Jurkat, Clone E6-1 (cell line): ENCODE measurements around the gene ZC3H15. TPM values are rescaled to one million over a fixed set of nuclear protein-coding genes. Genes with fewer than 3 reads are reported as not detected.
"Not testable (repeated sequence)": the region's sequence is repeated elsewhere in the genome, so short reads cannot be mapped to it uniquely, and the experiment has no call there.

Experiments used
- DNase-seq: peaks from one replicate; pipeline ENCODE4 v3.0.0-alpha.2; 2011; ENCODE audit warnings: low read depth, low spot score
- H3K4me3 ChIP-seq: 2 replicates; pipeline ENCODE4 v1.5.1; 2011; ENCODE audit warnings: mild to moderate bottlenecking, low read length, control low read depth, moderate library complexity
- polyA plus RNA-seq: library from polyadenylated mRNA; unstranded; fragments of >200 nt; gene quantifications from one replicate; pipeline ENCODE4 v1.2.1, GENCODE V29; 2012; ENCODE audit warnings: missing spikeins; ENCODE audit not compliant: insufficient read length, insufficient read depth

ZC3H15 gene
- polyA plus RNA-seq: 91.5 TPM

- peak within 1 kb of the TSS; percentile 85 for H3K4me3 ChIP-seq
- peak; percentile 95 for DNase-seq
These were observed at the start of gene ZC3H15 for GRCh38 chr2:186485871-186486650. Gene ZC3H15, plus strand, starts transcription at chr2:186486260. Its CDS starts 123 bp downstream, at chr2:186486383.

DNA sequence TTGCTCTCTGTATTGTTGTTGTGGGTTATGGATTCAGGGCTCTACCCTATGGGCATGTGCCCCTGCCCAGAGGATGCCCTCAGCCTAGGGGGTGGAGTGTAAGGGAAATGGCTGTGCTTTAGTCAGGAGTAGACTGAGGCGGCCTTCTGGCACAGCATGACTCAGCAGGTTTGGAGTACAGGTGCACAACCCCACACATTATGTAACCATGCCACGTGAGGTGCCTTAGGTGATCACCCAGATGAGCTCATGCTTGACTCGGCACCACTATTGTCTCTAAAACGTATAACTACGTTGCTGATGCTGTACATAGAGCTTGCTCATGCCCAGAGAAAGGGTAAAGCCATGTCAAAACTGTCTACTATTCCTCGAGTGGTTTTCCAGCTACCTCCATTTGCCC, 48.3 kb upstream of the ZC3H15 start:
- no peak for DNase-seq

GRCh38 chr2:186439673-186440095, 46.4 kb upstream of the ZC3H15 start:
- not testable (repeated sequence) for H3K4me3 ChIP-seq, DNase-seq

More for the DNA sequence above, 48.3 kb upstream of the ZC3H15 start:
- no peak overlapping the region for H3K4me3 ChIP-seq

GRCh38 chr2:186440506-186440905, 45.6 kb upstream of the ZC3H15 start:
- H3K4me3 ChIP-seq: no peak overlapping the region
- no peak for DNase-seq

DNA sequence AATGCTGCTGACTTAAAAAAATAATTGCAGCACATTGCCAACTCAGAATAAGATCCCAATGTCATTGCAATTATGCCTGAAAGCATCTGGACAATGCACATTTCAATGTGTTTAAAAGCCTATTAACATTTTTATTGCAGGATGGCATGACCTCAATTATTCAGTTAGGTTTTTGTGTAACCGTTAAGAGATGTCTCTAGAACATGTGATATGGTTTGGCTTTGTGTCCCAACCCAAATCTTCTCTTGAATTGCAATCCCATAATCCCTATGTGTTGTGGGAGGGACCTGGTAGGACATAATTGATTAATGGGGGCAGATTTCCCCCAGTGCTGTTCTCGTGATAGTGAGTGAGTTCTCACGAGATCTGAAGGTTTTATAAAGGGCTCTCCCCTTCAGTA, 43.2 kb upstream of the ZC3H15 start:
- H3K4me3 ChIP-seq: no peak overlapping the region
- no peak for DNase-seq

DNA sequence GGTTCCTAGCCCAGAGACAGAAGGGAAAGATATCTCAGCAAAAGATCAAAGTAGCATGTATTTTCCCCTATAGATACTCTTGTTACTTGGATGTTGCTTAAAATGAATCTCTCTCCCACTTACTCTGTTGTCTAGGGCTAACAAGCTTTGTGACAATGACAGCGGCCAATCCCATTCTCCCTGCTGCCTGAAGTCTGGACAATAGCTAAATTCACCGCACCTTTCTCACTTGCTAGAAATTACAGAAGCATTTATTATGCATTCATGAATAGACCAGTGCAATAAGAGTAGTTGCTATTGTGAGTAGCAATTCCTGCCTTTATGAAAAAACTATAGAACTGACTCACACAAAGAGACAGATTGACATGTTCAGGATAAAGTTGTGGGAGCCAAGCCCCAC, 42.2 kb upstream of the ZC3H15 start:
- H3K4me3 ChIP-seq: no peak overlapping the region
- DNase-seq: no peak

DNA sequence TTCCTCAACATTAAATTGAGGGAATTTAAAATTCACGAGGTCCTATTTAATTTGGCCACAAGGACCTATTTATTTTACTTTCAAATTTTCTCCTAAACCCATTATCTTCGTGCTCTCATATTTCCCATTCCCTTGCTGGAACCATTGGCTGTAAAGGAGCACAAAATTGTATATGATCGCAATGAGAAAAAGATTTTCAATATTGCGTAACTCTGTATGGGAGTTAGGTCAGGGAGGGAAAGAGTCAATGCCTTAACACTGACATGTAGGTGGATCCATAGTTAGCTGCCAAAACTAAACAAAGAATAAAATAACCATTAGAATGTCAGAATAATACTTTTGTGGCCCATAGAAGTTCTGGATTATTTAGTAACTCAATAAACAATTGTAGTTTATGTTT, 40.6 kb upstream of the ZC3H15 start:
- DNase-seq: no peak
- no peak overlapping the region for H3K4me3 ChIP-seq

- H3K4me3 ChIP-seq: no peak overlapping the region
- DNase-seq: no peak
These were observed 30.4 kb upstream of the ZC3H15 start for GRCh38 chr2:186455613-186456012.

- DNase-seq: no peak
- no peak overlapping the region for H3K4me3 ChIP-seq
These were observed 29.1 kb upstream of the ZC3H15 start for GRCh38 chr2:186456941-186457340.

DNA sequence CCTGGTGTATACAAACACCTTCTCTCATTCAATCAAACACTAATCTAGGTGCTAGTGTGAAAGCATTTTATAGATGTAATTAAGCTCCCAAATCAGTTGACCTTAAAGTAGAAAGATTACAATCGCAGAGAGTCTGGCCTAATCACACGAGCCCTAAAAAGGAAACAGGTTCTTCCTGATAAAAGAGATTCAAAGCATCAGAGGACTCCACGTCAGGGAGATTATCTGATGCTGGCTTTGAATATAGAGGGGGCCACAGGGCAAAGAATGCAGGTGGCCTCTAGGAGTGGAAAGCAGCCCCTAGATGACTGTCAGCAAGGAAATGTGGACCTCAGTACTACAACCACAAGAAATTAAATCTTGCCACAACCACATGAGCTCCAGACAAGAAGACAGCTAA, 28.2 kb upstream of the ZC3H15 start:
- peak; percentile 38 for DNase-seq
- H3K4me3 ChIP-seq: no peak overlapping the region

- no peak overlapping the region for H3K4me3 ChIP-seq
- DNase-seq: peak; percentile 21
These were observed 27.1 kb upstream of the ZC3H15 start for GRCh38 chr2:186459009-186459408.

DNA sequence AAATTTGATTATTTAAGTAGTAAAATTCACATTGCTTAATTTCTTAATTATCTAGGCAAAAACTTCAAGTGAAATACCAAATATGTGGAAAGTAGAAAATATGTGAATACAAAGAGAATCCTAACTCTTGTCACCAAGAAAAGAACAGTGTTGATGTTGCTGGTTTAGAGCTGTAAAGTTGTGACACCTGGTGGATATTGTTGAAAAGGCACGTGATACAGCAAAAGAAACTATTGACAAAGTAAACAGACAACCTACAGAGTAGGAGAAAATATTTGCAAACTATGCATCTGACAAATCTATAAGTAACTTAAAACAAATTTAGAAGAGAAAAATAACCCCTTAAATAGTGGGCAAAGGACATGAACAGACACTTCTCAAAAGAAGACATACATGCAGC, 25.6 kb upstream of the ZC3H15 start:
- peak; percentile 23 for DNase-seq

GRCh38 chr2:186466743-186467142, 19.3 kb upstream of the ZC3H15 start:
- DNase-seq: no peak
- H3K4me3 ChIP-seq: no peak overlapping the region

More for the DNA sequence above, 25.6 kb upstream of the ZC3H15 start:
- H3K4me3 ChIP-seq: no peak overlapping the region

DNA sequence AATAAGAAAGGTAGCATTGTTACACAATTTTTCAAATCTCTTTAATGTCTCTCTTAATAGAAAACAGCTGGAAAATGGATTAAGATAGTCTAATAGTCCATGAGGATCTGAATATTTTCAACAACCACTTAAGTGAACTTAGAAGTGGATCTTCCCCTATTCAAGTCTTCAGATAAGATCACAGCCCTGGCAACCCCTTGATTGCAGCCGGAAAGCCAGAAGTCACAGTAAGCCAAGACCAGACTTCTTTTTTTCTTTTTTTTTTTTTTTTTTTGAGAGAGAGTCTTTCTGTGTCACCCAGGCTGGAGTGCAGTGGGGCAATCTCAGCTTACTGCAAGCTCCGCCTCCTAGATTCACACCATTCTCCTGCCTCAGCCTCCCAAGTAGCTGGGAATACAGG, 18.6 kb upstream of the ZC3H15 start:
- H3K4me3 ChIP-seq: no peak overlapping the region
- DNase-seq: no peak

- DNase-seq, H3K4me3 ChIP-seq: not testable (repeated sequence)
These were observed 13.2 kb upstream of the ZC3H15 start for GRCh38 chr2:186472722-186473493.

DNA sequence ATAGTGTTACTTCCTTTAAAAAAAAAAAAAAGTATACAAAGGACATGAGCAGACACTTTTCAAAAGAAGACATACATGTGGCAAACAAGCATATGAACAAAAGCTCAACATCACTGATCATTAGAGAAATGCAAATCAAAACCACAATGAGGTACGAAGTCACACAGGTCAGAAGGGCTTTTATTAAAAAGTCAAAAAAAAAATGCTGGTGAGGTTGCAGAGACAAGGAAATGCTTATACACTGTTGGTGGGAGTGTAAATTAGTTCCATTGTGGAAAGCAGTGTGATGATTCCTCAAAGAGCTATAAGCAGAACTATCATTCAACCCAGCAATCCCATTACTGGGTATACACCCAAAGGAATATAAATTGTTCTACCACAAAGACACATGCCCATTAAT, 11.8 kb upstream of the ZC3H15 start:
- not testable (repeated sequence) for DNase-seq, H3K4me3 ChIP-seq

DNA sequence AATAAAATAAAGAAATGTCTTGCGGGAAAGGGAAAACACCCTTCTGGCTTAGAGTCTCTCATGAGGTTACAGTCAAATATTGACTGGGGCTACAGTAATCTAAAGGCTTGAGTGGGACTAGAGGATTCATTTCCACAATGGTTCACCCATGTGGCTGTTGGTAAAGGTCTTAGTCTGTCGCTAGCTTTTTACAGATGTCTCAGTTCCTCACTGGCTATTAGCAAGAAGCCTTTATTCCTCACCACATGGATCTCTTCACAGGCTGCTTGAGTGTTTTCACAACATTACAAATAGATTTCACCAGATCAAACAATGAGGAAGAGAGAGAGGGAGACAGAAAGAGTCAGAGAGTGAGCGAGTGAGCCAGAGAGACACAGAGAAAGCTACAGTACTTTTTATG, 8.3 kb upstream of the ZC3H15 start:
- H3K4me3 ChIP-seq: no peak overlapping the region
- no peak for DNase-seq

GRCh38 chr2:186480991-186481390, 5.1 kb upstream of the ZC3H15 start:
- H3K4me3 ChIP-seq: no peak overlapping the region
- no peak for DNase-seq

DNA sequence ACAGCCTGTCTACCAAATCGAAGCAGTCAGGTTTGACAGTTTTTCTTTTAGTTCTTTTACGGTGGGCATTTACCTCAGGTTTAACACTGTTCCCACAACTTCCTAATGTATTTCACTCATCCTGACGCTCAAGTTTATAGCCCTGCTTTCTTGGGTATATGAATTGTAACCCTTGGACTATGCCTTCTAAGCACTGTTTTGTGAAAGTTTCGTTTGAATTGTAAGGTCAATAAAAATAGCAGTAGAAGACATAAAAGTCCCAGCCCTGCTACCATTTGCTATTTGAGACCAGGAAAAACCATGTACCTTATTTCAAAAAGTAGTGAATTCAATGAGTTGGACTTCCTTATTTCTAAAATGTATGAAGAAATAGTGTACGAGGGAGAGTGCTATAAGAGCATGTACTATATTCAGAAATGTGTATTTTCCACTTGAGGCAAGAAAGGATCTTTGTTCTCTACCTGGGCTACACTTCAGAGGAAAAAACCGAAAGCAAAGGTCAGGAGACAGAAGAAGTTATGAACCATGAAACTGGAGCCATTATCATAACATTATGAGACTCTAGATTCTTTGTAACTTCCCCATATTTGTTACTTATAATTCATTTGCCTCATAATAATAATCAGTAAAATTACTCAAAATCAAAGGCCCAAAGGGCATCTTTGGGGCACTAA, 1.9 kb upstream of the ZC3H15 start:
- no peak for DNase-seq
- H3K4me3 ChIP-seq: no peak overlapping the region

GRCh38 chr2:186485576-186485870, 537 bp upstream of the ZC3H15 start:
- H3K4me3 ChIP-seq: peak overlapping the region; percentile 85
- DNase-seq: no peak
